Measurements from ENCODE around the gene CSNK1G1.
"Not testable (repeated sequence)": the region's sequence is repeated elsewhere in the genome, so short reads cannot be mapped to it uniquely, and the experiment has no call there.

The CSNK1G1 gene

GRCh38 chr15:64348455-64348854 is 7.5 kb downstream of the CSNK1G1 start:
- DNase-seq: no peak

GRCh38 chr15:64346242-64346641 is 9.7 kb downstream of the CSNK1G1 start:
- not testable (repeated sequence) for DNase-seq

- DNase-seq: no peak
Observed at GRCh38 chr15:64344651-64345294, 11.2 kb downstream of the CSNK1G1 start.

- DNase-seq: no peak
Observed at GRCh38 chr15:64343841-64344240, 12.1 kb downstream of the CSNK1G1 start.

GRCh38 chr15:64343222-64343621 is 12.8 kb downstream of the CSNK1G1 start:
- no peak for DNase-seq

GRCh38 chr15:64341961-64342360 is 14.0 kb downstream of the CSNK1G1 start:
- DNase-seq: no peak

- no peak for DNase-seq
Observed at GRCh38 chr15:64340355-64340754, 15.6 kb downstream of the CSNK1G1 start.

GRCh38 chr15:64337761-64338160 is 18.2 kb downstream of the CSNK1G1 start:
- DNase-seq: no peak

- peak; percentile 42 for DNase-seq
Observed at GRCh38 chr15:64333986-64334929, 21.7 kb downstream of the CSNK1G1 start.

- no peak for DNase-seq
Observed at GRCh38 chr15:64333516-64333915, 22.5 kb downstream of the CSNK1G1 start.

GRCh38 chr15:64331668-64332067 is 24.3 kb downstream of the CSNK1G1 start:
- not testable (repeated sequence) for DNase-seq

- DNase-seq: not testable (repeated sequence)
Observed at GRCh38 chr15:64326975-64327374, 29.0 kb downstream of the CSNK1G1 start.

- DNase-seq: not testable (repeated sequence)
Observed at GRCh38 chr15:64326458-64326857, 29.5 kb downstream of the CSNK1G1 start.

- no peak for DNase-seq
Observed at GRCh38 chr15:64324165-64324877, 31.7 kb downstream of the CSNK1G1 start.

GRCh38 chr15:64315216-64315615 is 40.8 kb downstream of the CSNK1G1 start:
- DNase-seq: no peak

- DNase-seq: no peak
Observed at GRCh38 chr15:64314456-64314855, 41.5 kb downstream of the CSNK1G1 start.

- no peak for DNase-seq
Observed at GRCh38 chr15:64311566-64311965, 44.4 kb downstream of the CSNK1G1 start.

- DNase-seq: no peak
Observed at GRCh38 chr15:64310036-64310435, 45.9 kb downstream of the CSNK1G1 start.

GRCh38 chr15:64305261-64305660 is 50.7 kb downstream of the CSNK1G1 start:
- DNase-seq: no peak

- no peak for DNase-seq
Observed at GRCh38 chr15:64289550-64289949, 66.4 kb downstream of the CSNK1G1 start.

- DNase-seq: no peak
Observed at GRCh38 chr15:64288999-64289398, 67.0 kb downstream of the CSNK1G1 start.

GRCh38 chr15:64288577-64288976 is 67.4 kb downstream of the CSNK1G1 start:
- DNase-seq: no peak

GRCh38 chr15:64287953-64288352 is 68.0 kb downstream of the CSNK1G1 start:
- DNase-seq: no peak

All from central memory CD4-positive, alpha-beta T cell (primary cell).